ENCODE results near the gene NET1.

The NET1 gene

DNA sequence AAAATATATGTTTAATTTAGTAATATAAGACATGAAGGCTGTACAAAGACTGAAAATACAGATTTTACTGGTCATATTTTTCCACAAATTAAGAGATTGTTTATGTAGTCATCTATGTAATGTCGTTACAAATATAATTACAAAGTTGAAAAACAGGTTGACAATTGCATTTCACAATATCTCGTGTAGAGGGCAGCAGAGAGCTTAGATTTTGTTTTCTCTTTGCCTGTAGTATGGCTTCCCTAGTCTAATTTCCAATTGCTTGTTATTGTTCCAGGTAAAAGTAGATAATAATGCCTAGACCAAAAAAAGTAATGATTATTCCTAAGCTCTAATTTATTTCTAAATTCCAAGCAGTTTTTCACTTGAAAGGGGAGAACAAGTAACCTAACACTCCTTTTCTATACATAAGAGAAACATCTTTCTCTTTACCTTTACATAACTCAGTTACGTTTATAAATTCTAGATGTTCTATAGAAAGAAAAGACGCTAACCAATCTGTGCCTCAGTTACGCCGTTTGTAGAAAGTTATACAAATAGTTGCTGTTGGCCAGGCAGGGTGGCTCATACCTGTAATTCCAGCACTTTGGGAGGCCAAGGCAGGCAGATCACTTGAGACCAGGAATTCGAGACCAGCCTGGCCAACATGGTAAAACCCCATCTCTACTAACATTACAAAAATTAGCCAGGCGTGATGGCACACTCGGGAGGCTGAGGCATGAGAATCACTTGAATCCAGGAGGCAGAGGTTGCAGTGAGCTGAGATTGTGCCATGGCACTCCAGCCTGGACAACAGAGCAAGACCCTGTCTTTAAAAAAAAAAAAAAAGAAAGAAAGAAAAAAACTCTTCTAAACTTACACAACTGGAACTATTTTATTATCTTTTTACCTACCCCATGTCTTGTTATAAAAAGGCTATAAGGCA, 30.0 kb downstream of the NET1 start:
- WGBS (ENCODE audit: insufficient coverage, insufficient read length) = no CpG with 5 or more reads among the region's 9 CpGs
- no peak for DNase-seq (ENCODE audit: low read depth, low spot score)
- no peaks in the 10 kb centered on the region for H3K4me1 ChIP-seq (ENCODE audit: control insufficient read depth, insufficient read depth, low read length)
- H3K36me3 ChIP-seq (ENCODE audit: control insufficient read depth, insufficient read depth, low read length) = no peaks in the 10 kb centered on the region
- H3K27ac ChIP-seq (ENCODE audit: low read length) = no peak overlapping the region
- H3K27me3 ChIP-seq (ENCODE audit: control insufficient read depth, insufficient read depth, low read length) = no peaks in the 10 kb centered on the region
- no peak overlapping the region for H3K4me3 ChIP-seq (ENCODE audit: low read length)
- no peaks in the 10 kb centered on the region for H3K9me3 ChIP-seq (ENCODE audit: control insufficient read depth, insufficient read depth, low read length)

GRCh38 chr10:5442990-5443370, 30.6 kb downstream of the NET1 start:
- no CpG with 5 or more reads among the region's 1 CpG for WGBS (ENCODE audit: insufficient coverage, insufficient read length)
- Histone ChIP-seq H3K4me1 (ENCODE audit: control insufficient read depth, insufficient read depth, low read length) (no peaks in the 10 kb centered on the region; the same call in 1 of the 2 replicates), H3K27ac (ENCODE audit: low read length) (no peak overlapping the region)

DNA sequence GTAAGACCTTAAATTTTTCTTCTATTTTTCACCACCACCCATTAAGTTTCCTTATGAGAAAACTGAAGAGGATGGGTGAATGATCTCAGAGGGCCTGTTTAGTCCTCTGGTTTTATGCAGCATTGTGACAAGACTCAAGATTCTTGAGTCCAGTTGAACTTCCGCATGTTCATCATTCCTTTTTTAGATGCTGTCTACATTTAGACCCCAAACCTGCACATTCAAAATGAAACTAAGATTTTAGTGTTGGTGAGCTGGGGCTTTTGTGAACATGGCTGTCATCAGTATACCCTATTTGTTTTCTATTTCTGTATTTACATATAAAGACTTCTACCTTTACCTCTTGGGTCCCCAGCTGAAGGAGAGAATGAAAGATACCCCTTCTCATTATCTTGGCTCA, 31.1 kb downstream of the NET1 start:
- no peaks in the 10 kb centered on the region; the same call in 1 of the 2 replicates for H3K4me1 ChIP-seq (ENCODE audit: control insufficient read depth, insufficient read depth, low read length)
- no peaks in the 10 kb centered on the region for H3K27me3 ChIP-seq (ENCODE audit: control insufficient read depth, insufficient read depth, low read length)
- no peaks in the 10 kb centered on the region for H3K36me3 ChIP-seq (ENCODE audit: control insufficient read depth, insufficient read depth, low read length)
- no peak overlapping the region for H3K27ac ChIP-seq (ENCODE audit: low read length)
- no CpG with 5 or more reads among the region's 1 CpG for WGBS (ENCODE audit: insufficient coverage, insufficient read length)
- no peak overlapping the region for H3K4me3 ChIP-seq (ENCODE audit: low read length)
- DNase-seq (ENCODE audit: low read depth, low spot score) = no peak
- H3K9me3 ChIP-seq (ENCODE audit: control insufficient read depth, insufficient read depth, low read length) = no peaks in the 10 kb centered on the region

More at GRCh38 chr10:5442990-5443370, 30.6 kb downstream of the NET1 start:
- DNase-seq (ENCODE audit: low read depth, low spot score) = no peak
- H3K9me3 ChIP-seq (ENCODE audit: control insufficient read depth, insufficient read depth, low read length) = no peaks in the 10 kb centered on the region
- no peak overlapping the region for H3K4me3 ChIP-seq (ENCODE audit: low read length)
- no peaks in the 10 kb centered on the region for H3K27me3 ChIP-seq (ENCODE audit: control insufficient read depth, insufficient read depth, low read length)
- no peaks in the 10 kb centered on the region for H3K36me3 ChIP-seq (ENCODE audit: control insufficient read depth, insufficient read depth, low read length)

DNA sequence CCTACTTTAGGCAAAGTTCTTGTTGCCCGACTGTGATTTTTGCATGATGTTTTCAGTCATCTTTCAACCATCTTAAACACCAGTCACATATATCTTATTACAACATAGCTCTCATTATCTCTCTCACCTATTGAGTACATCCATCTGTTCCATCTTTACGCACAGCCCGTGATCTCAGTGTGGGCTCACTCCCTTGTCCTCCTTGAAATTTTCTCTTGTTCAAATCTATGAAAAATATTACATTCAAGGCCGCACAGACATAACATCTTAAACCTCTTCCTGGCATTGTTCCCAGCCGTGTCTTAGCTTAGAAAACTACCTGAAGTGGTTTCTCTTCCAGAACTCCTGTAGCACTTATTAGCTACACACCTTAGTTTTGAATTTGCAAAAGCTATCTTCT, 32.6 kb downstream of the NET1 start:
- Histone ChIP-seq H3K4me1 (ENCODE audit: control insufficient read depth, insufficient read depth, low read length) (no peaks in the 10 kb centered on the region; the same call in 1 of the 2 replicates), H3K9me3 (ENCODE audit: control insufficient read depth, insufficient read depth, low read length) (no peaks in the 10 kb centered on the region), H3K4me3 (ENCODE audit: low read length) (no peak overlapping the region), H3K27ac (ENCODE audit: low read length) (no peak overlapping the region), H3K36me3 (ENCODE audit: control insufficient read depth, insufficient read depth, low read length) (no peaks in the 10 kb centered on the region), H3K27me3 (ENCODE audit: control insufficient read depth, insufficient read depth, low read length) (no peaks in the 10 kb centered on the region)
- no peak for DNase-seq (ENCODE audit: low read depth, low spot score)
- WGBS (ENCODE audit: insufficient coverage, insufficient read length) = no CpG with 5 or more reads among the region's 5 CpGs

DNA sequence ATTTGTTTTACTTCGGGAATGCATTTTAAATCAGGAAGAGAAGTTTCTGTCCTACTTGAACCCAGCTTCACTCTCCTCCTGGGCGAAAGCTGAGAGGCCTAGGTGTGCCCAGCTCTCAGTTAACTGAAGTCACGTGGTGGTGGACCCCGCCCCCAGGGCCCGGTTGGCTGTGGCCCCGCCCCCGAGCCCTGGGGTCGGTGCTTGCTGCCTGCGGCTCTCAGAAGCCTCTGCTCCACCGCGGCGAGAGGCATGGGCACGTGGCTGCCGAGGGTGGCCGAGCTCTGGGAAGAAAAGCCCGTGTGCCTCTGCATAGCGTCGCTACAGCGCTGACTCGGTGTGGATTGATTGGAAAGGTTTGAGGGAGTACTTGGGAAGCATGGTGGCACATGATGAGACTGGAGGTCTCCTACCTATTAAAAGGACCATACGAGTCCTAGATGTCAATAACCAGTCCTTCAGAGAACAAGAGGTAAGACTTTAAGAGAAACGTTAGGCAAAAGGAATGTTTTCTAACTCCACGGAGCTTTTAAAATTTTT, 34.1 kb downstream of the NET1 start:
- Histone ChIP-seq H3K9me3 (ENCODE audit: control insufficient read depth, insufficient read depth, low read length) (no peaks in the 10 kb centered on the region), H3K36me3 (ENCODE audit: control insufficient read depth, insufficient read depth, low read length) (no peaks in the 10 kb centered on the region), H3K4me1 (ENCODE audit: control insufficient read depth, insufficient read depth, low read length) (no peaks in the 10 kb centered on the region; the same call in 1 of the 2 replicates), H3K27ac (ENCODE audit: low read length) (no peak overlapping the region), H3K4me3 (ENCODE audit: low read length) (peak overlapping the region; percentile 28; the same call in 1 of the 2 replicates), H3K27me3 (ENCODE audit: control insufficient read depth, insufficient read depth, low read length) (no peaks in the 10 kb centered on the region)
- DNase-seq (ENCODE audit: low read depth, low spot score) = peak; percentile 75
- WGBS (ENCODE audit: insufficient coverage, insufficient read length) = no CpG with 5 or more reads among the region's 23 CpGs

- Histone ChIP-seq H3K36me3 (ENCODE audit: control insufficient read depth, insufficient read depth, low read length) (no peaks in the 10 kb centered on the region), H3K4me1 (ENCODE audit: control insufficient read depth, insufficient read depth, low read length) (no peaks in the 10 kb centered on the region; the same call in 1 of the 2 replicates), H3K27me3 (ENCODE audit: control insufficient read depth, insufficient read depth, low read length) (no peaks in the 10 kb centered on the region), H3K9me3 (ENCODE audit: control insufficient read depth, insufficient read depth, low read length) (no peaks in the 10 kb centered on the region), H3K4me3 (ENCODE audit: low read length) (peak overlapping the region; percentile 28; the same call in 1 of the 2 replicates), H3K27ac (ENCODE audit: low read length) (no peak overlapping the region)
- WGBS (ENCODE audit: insufficient coverage, insufficient read length) = no CpG with 5 or more reads among the region's 3 CpGs
- DNase-seq (ENCODE audit: low read depth, low spot score) = no peak
Measured at GRCh38 chr10:5447056-5447455, 34.7 kb downstream of the NET1 start.

GRCh38 chr10:5447611-5448071, 35.3 kb downstream of the NET1 start:
- Histone ChIP-seq H3K36me3 (ENCODE audit: control insufficient read depth, insufficient read depth, low read length) (no peaks in the 10 kb centered on the region; the same call in 1 of the 2 replicates), H3K4me3 (ENCODE audit: low read length) (peak overlapping the region; percentile 3; the same call in 1 of the 2 replicates), H3K27ac (ENCODE audit: low read length) (no peak overlapping the region), H3K9me3 (ENCODE audit: control insufficient read depth, insufficient read depth, low read length) (no peaks in the 10 kb centered on the region), H3K4me1 (ENCODE audit: control insufficient read depth, insufficient read depth, low read length) (no peaks in the 10 kb centered on the region; the same call in 1 of the 2 replicates), H3K27me3 (ENCODE audit: control insufficient read depth, insufficient read depth, low read length) (no peaks in the 10 kb centered on the region)
- no CpG with 5 or more reads among the region's 5 CpGs for WGBS (ENCODE audit: insufficient coverage, insufficient read length)
- no peak for DNase-seq (ENCODE audit: low read depth, low spot score)

DNA sequence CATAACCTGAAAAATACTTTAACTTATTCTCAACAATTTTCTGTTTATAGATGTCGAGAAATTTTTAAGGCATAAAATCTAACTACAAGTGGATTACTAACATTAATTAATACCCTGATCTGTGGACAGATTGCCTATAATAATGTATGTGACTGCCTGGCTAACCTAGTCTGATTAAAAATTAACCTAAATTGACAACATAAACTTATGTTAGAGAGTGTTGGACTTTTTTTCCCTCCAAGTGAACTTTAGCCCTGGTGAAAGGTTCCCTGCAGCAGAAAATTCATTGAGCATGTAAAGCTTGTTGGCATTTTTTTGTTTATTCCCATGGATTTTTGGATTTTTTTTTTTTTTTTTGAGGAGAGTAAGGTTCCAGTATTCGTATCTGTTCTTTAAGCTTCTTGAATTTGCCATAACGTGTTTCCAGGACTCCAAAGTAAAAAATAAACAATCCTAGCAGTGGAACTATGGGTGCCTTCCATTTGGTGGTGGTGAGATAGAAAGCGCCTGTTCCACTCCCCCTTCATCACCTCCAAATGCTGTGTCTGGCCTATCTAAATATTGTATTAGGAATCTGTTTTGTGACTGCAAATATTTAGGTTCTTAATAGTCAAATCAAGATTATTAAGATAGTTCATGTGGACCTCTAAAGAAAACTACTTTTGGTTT, 36.1 kb downstream of the NET1 start:
- H3K4me1 ChIP-seq (ENCODE audit: control insufficient read depth, insufficient read depth, low read length) = no peaks in the 10 kb centered on the region; the same call in 1 of the 2 replicates
- no peak for DNase-seq (ENCODE audit: low read depth, low spot score)
- H3K27ac ChIP-seq (ENCODE audit: low read length) = no peak overlapping the region
- H3K9me3 ChIP-seq (ENCODE audit: control insufficient read depth, insufficient read depth, low read length) = no peaks in the 10 kb centered on the region
- H3K36me3 ChIP-seq (ENCODE audit: control insufficient read depth, insufficient read depth, low read length) = peaks cover 2% of the 10 kb centered on the region; the same call in 1 of the 2 replicates
- WGBS (ENCODE audit: insufficient coverage, insufficient read length) = no CpG with 5 or more reads among the region's 4 CpGs
- H3K27me3 ChIP-seq (ENCODE audit: control insufficient read depth, insufficient read depth, low read length) = no peaks in the 10 kb centered on the region
- no peak overlapping the region for H3K4me3 ChIP-seq (ENCODE audit: low read length)

- WGBS (ENCODE audit: insufficient coverage, insufficient read length) = no CpG with 5 or more reads among the region's 2 CpGs
- Histone ChIP-seq H3K36me3 (ENCODE audit: control insufficient read depth, insufficient read depth, low read length) (peaks cover 10% of the 10 kb centered on the region; the same call in 1 of the 2 replicates), H3K27ac (ENCODE audit: low read length) (no peak overlapping the region), H3K4me1 (ENCODE audit: control insufficient read depth, insufficient read depth, low read length) (no peaks in the 10 kb centered on the region; the same call in 1 of the 2 replicates), H3K4me3 (ENCODE audit: low read length) (no peak overlapping the region), H3K27me3 (ENCODE audit: control insufficient read depth, insufficient read depth, low read length) (no peaks in the 10 kb centered on the region), H3K9me3 (ENCODE audit: control insufficient read depth, insufficient read depth, low read length) (no peaks in the 10 kb centered on the region)
- DNase-seq (ENCODE audit: low read depth, low spot score) = no peak
Measured at GRCh38 chr10:5449227-5449626, 36.9 kb downstream of the NET1 start.

DNA sequence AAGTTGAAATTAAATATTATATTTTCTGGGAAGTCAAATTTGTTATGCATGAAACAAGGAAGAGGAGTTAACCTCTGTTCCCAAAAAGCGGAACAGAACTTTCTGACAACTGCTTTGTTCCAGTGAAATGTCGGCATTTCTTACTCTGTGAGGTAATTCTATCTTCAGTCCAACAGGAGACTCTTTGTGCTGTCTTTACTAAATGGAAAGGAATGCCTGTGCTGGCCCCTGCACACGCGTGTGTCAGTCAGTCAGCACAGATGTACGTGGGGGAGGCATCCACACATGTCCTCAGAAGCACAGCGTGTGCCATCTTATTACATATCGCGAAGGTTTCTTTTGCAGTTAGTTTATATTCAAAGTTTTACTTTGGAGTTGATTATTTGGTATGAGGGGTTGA, 37.5 kb downstream of the NET1 start:
- Histone ChIP-seq H3K27ac (ENCODE audit: low read length) (no peak overlapping the region), H3K9me3 (ENCODE audit: control insufficient read depth, insufficient read depth, low read length) (no peaks in the 10 kb centered on the region), H3K27me3 (ENCODE audit: control insufficient read depth, insufficient read depth, low read length) (no peaks in the 10 kb centered on the region), H3K36me3 (ENCODE audit: control insufficient read depth, insufficient read depth, low read length) (peaks cover 13% of the 10 kb centered on the region; the same call in 1 of the 2 replicates), H3K4me3 (ENCODE audit: low read length) (no peak overlapping the region), H3K4me1 (ENCODE audit: control insufficient read depth, insufficient read depth, low read length) (no peaks in the 10 kb centered on the region; the same call in 1 of the 2 replicates)
- DNase-seq (ENCODE audit: low read depth, low spot score) = no peak
- no CpG with 5 or more reads among the region's 8 CpGs for WGBS (ENCODE audit: insufficient coverage, insufficient read length)
